ENCODE results near the gene TRIM6. TPM values are rescaled to one million over a fixed set of nuclear protein-coding genes. Genes with fewer than 3 reads are reported as not detected.

Gene TRIM6
- total RNA-seq, 1 donor from 2014 or later: 23.9 TPM

DNA sequence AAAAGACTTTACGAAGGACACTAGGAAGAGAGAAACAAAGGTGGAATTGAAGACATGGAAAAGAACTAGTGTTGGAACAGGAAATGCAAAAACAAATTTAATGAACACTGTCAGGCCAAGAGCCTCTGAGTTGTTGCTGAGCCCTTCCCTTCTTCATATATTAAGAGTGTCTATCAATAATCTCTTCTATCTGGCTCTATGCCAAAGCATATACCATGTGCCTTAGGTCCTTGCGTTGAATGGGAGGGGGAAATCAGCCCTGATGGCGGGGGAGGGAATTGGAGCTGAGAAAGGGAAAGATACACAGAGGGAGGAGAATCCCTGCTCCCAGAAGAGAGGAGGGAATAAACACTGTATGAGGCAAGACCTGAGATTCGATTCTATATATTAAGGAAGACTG is 21.3 kb upstream of the TRIM6 start:
- Histone ChIP-seq H3K27me3 (ENCODE audit: insufficient read depth, low read length) (no peaks in the 10 kb centered on the region), H3K4me1 (ENCODE audit: insufficient read depth, low read length) (no peaks in the 10 kb centered on the region)

DNA sequence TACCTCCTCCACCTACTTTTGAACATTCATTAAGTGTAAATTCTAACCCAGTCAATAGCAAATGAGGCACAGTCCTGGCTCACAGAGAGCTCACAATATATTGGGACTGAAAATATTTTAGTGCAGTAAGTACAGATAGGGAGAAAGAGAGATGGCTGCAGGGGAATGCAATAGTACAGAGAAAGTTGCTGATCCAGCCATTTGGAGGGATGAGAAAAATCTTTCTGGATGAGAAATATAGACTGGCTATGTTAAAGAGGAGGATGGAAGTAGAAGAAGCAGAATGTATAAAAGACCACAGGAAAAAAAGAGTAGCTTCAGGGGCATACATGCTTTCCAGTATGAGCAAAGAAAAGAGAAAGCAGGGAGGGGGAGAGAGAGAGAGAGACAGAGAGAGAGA is 19.3 kb upstream of the TRIM6 start:
- no peaks in the 10 kb centered on the region for H3K27me3 Mint-ChIP-seq (ENCODE audit: low read depth, unreplicated experiment)
- H3K79me2 ChIP-seq (ENCODE audit: insufficient read depth, low read length): no peaks in the 10 kb centered on the region
- FAIRE-seq: no peak
- no peaks in the 10 kb centered on the region for H3K4me1 ChIP-seq (ENCODE audit: insufficient read depth, low read length)
- no peaks in the 10 kb centered on the region for H3K27me3 ChIP-seq (ENCODE audit: insufficient read depth, low read length)
- H3K9me3 ChIP-seq (ENCODE audit: insufficient read depth, low read depth, low read length): no peaks in the 10 kb centered on the region
- no peak overlapping the region for H3K4me2 ChIP-seq (ENCODE audit: low read length)
- H3K27ac Mint-ChIP-seq (ENCODE audit: unreplicated experiment): no peak overlapping the region
- H3K4me1 Mint-ChIP-seq (ENCODE audit: low read depth, unreplicated experiment): no peaks in the 10 kb centered on the region
- H2AFZ ChIP-seq (ENCODE audit: low read depth, low read length): no peak overlapping the region
- no peak overlapping the region for H3K9ac ChIP-seq (ENCODE audit: low read length)
- DNase-seq (ENCODE audit: low read depth): no peak
- H3K36me3 ChIP-seq (ENCODE audit: insufficient read depth, low read length): no peaks in the 10 kb centered on the region
- no peak overlapping the region for H3K27ac ChIP-seq (ENCODE audit: low read depth, low read length)
- H4K20me1 ChIP-seq (ENCODE audit: insufficient read depth, low read length): no peaks in the 10 kb centered on the region
- H3K4me3 Mint-ChIP-seq (ENCODE audit: unreplicated experiment): no peak overlapping the region
- no peak for TF ChIP-seq EZH2 (IDR thresholded peaks at IDR 0.05; ENCODE audit: insufficient read depth, low read length)
- H3K36me3 Mint-ChIP-seq (ENCODE audit: low read depth, unreplicated experiment): no peaks in the 10 kb centered on the region
- no peaks in the 10 kb centered on the region for H3K9me3 Mint-ChIP-seq (ENCODE audit: unreplicated experiment)
- H3K4me3 ChIP-seq (ENCODE audit: insufficient read depth, low read depth, low read length): no peak overlapping the region

More for the DNA sequence above, 21.3 kb upstream of the TRIM6 start:
- no peak overlapping the region for H3K4me3 Mint-ChIP-seq (ENCODE audit: unreplicated experiment)
- FAIRE-seq (no peak), DNase-seq (ENCODE audit: low read depth) (no peak)
- H3K36me3 Mint-ChIP-seq (ENCODE audit: low read depth, unreplicated experiment): no peaks in the 10 kb centered on the region
- H3K4me1 Mint-ChIP-seq (ENCODE audit: low read depth, unreplicated experiment): no peaks in the 10 kb centered on the region
- H3K9ac ChIP-seq (ENCODE audit: low read length): no peak overlapping the region
- H3K27ac Mint-ChIP-seq (ENCODE audit: unreplicated experiment): no peak overlapping the region
- no peaks in the 10 kb centered on the region for H3K9me3 ChIP-seq (ENCODE audit: insufficient read depth, low read depth, low read length)
- no peaks in the 10 kb centered on the region for H3K9me3 Mint-ChIP-seq (ENCODE audit: unreplicated experiment)
- no peaks in the 10 kb centered on the region for H3K36me3 ChIP-seq (ENCODE audit: insufficient read depth, low read length)
- H3K27me3 Mint-ChIP-seq (ENCODE audit: low read depth, unreplicated experiment): no peaks in the 10 kb centered on the region
- H3K4me3 ChIP-seq (ENCODE audit: insufficient read depth, low read depth, low read length): no peak overlapping the region
- no peak overlapping the region for H2AFZ ChIP-seq (ENCODE audit: low read depth, low read length)
- H3K4me2 ChIP-seq (ENCODE audit: low read length): no peak overlapping the region
- TF ChIP-seq EZH2 (IDR thresholded peaks at IDR 0.05; ENCODE audit: insufficient read depth, low read length): no peak
- TF ChIP-seq, protein P1, sequence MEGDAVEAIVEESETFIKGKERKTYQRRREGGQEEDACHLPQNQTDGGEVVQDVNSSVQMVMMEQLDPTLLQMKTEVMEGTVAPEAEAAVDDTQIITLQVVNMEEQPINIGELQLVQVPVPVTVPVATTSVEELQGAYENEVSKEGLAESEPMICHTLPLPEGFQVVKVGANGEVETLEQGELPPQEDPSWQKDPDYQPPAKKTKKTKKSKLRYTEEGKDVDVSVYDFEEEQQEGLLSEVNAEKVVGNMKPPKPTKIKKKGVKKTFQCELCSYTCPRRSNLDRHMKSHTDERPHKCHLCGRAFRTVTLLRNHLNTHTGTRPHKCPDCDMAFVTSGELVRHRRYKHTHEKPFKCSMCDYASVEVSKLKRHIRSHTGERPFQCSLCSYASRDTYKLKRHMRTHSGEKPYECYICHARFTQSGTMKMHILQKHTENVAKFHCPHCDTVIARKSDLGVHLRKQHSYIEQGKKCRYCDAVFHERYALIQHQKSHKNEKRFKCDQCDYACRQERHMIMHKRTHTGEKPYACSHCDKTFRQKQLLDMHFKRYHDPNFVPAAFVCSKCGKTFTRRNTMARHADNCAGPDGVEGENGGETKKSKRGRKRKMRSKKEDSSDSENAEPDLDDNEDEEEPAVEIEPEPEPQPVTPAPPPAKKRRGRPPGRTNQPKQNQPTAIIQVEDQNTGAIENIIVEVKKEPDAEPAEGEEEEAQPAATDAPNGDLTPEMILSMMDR (IDR thresholded peaks at IDR 0.05; ENCODE audit: insufficient read depth, low read depth, low read length): no peak
- H3K79me2 ChIP-seq (ENCODE audit: insufficient read depth, low read length): no peaks in the 10 kb centered on the region
- no peak overlapping the region for H3K27ac ChIP-seq (ENCODE audit: low read depth, low read length)
- H4K20me1 ChIP-seq (ENCODE audit: insufficient read depth, low read length): no peaks in the 10 kb centered on the region

DNA sequence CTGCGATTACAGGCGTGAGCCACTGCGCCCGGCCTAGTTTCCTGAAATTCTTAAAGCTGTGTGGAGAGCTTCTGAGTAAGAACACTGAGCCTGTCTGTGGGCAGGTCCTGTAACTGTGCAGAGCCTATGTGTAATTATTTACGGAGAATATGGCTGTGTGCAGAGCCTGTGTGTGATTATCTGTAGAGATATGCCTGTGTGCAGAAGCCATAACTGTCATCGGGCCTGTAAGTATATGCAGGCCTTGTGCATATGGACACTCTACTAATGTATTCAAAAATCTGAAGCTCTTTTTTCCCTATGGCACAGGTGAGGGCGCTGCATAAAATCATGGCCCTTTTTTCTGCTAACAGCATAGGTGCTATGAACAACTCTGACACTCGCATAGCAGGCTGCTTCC is 15.9 kb upstream of the TRIM6 start, which contains the start of gene OR52B6:
OR52B6 (plus strand) TSS at position 301 of the 400 bp plus-strand sequence; CDS start at position 301, 0 bp downstream.
- no peak for TF ChIP-seq EZH2 (IDR thresholded peaks at IDR 0.05; ENCODE audit: insufficient read depth, low read length)
- TF ChIP-seq, protein P1 (IDR thresholded peaks at IDR 0.05; ENCODE audit: insufficient read depth, low read depth, low read length): no peak
- no peaks in the 10 kb centered on the region for H3K27me3 ChIP-seq (ENCODE audit: insufficient read depth, low read length)
- peaks cover 2% of the 10 kb centered on the region for H3K9me3 Mint-ChIP-seq (ENCODE audit: unreplicated experiment)
- H3K79me2 ChIP-seq (ENCODE audit: insufficient read depth, low read length): no peaks in the 10 kb centered on the region
- H3K4me3 Mint-ChIP-seq (ENCODE audit: unreplicated experiment): no peak within 1 kb of the TSS
- no peaks in the 10 kb centered on the region for H3K4me1 Mint-ChIP-seq (ENCODE audit: low read depth, unreplicated experiment)
- H4K20me1 ChIP-seq (ENCODE audit: insufficient read depth, low read length): no peaks in the 10 kb centered on the region
- no peaks in the 10 kb centered on the region for H3K9me3 ChIP-seq (ENCODE audit: insufficient read depth, low read depth, low read length)
- no peak within 1 kb of the TSS for H3K27ac Mint-ChIP-seq (ENCODE audit: unreplicated experiment)
- no peak within 1 kb of the TSS for H3K4me2 ChIP-seq (ENCODE audit: low read length)
- no peak within 1 kb of the TSS for H3K4me3 ChIP-seq (ENCODE audit: insufficient read depth, low read depth, low read length)
- no peak for FAIRE-seq
- H3K27me3 Mint-ChIP-seq (ENCODE audit: low read depth, unreplicated experiment): no peaks in the 10 kb centered on the region
- no peak within 1 kb of the TSS for H3K9ac ChIP-seq (ENCODE audit: low read length)
- no peak within 1 kb of the TSS for H3K27ac ChIP-seq (ENCODE audit: low read depth, low read length)
- H3K36me3 ChIP-seq (ENCODE audit: insufficient read depth, low read length): no peaks in the 10 kb centered on the region
- no peaks in the 10 kb centered on the region for H3K36me3 Mint-ChIP-seq (ENCODE audit: low read depth, unreplicated experiment)
- no peak within 1 kb of the TSS for H2AFZ ChIP-seq (ENCODE audit: low read depth, low read length)
- no peak for DNase-seq (ENCODE audit: low read depth)
- no peaks in the 10 kb centered on the region for H3K4me1 ChIP-seq (ENCODE audit: insufficient read depth, low read length)
